Activated gamma-delta T cell treated with anti-CD3 and anti-CD28 coated beads, Interleukin-2, amount 50 U/mL, for 16 hours (primary cell): Measurements from ENCODE around the gene C1QTNF9.
"Not testable (repeated sequence)": the region's sequence is repeated elsewhere in the genome, so short reads cannot be mapped to it uniquely, and the experiment has no call there.

Experiments used
- DNase-seq: peaks from one replicate; pipeline ENCODE4 v3.0.0-alpha.2; 2020; ENCODE audit warnings: low read depth

The C1QTNF9 gene

DNA sequence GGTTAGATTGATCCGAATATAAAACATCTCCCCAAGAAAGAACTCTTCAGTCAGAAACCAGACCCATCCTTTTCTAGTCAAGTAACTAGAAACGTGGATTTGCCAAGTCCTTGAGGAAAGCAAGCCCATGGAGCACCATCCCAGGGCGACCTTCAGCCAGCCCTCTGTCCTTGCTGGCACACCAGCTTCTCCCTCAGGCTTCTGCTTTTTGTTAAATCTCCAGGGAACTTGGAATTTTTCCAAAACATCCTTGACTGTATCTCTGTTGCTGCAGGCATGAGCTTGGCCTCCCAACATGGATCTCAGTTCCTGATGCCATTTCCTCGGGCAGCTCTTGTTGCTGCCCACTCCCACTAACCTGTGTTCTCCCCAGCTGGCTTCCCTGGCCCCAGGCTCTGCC is 27.1 kb upstream of the C1QTNF9 start:
- no peak for DNase-seq

DNA sequence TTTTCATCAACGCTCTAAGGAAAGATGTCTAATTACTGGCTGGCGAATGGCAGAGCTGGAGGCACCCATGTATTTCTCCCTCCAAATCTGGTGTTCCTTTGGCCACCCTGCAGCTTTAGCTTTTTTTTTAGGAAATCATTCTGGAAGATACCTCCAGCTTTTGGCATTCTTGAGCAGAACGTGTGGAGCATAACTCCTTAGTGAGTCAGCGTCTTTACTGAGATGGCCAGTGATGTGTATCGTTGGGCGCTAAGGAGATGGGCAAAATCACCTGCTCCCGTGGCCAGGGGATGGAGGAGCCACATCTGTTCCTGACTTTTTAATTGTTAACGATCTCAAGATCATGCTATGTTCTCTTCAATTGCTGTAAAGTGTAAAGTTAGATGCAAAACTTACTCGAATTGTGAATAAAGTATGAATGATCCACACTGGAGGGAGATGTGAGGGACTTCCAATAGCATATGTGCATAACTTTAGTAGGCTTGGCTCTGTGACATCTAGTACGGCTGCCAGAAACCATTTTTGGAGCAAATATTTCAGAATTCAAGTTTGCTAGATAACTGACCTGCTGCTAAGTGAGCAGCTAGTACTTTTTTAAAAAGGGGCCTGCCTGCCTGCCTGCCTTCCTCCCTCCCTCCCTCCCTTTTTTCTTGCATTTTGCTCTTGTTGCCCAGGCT is 24.4 kb upstream of the C1QTNF9 start:
- DNase-seq: no peak

DNA sequence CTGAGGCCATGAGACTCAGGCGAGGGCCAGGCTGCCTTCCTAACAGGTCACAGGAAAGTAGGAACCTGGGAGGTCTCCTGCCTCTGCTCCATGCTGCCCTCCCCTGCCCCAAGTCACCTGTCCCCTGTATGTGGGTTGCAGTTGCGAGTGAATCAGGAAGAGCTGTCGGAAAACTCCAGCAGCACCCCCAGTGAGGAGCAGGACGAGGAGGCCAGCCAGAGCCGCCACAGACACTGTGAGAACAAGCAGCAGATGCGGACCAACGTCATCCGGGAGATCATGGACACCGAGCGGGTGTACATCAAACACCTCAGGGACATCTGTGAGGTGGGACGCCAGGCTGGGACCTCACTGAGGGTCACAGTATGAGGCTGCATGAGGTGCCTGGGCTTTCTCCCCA is 22.8 kb upstream of the C1QTNF9 start:
- no peak for DNase-seq

DNA sequence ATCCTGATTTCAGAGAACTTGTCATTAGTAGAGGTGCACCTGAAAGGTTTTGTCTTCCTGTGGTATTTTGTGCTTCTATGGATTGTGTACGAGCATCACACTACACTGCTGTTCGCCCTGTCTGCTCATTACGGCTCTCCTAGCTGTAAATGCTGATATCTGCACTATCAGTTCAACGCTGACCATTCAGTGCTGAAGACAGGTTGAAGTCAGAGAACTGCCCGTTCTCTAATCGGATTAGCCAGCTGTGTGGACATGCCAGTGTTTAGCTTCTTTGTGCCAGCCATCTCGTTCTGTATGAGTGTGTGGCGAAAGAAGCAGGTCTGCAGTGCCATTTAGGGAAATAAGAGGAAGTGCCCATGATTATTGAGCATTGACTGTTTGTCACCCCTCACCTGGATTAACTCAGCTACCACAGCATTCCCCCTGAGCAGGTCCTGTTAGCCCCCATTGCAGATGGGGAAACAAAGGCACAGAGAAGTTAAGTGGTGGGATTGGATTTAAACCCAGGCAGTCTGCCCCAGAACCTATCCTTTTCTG is 21.6 kb upstream of the C1QTNF9 start:
- DNase-seq: no peak

DNA sequence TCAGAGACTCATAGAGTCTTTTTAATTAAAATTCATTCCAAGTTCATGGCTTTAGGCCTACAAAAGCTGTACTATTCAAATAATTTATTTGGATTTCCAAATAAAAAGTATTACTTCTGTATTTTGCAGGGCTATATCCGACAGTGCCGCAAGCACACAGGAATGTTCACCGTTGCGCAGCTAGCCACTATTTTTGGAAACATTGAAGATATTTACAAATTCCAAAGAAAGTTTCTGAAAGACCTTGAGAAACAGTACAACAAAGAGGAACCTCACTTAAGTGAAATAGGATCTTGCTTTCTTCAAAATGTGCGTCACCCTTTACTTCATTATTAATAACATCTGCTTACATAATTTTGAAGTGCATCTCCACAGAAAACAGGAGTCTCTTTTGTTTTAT is 20.5 kb upstream of the C1QTNF9 start:
- no peak for DNase-seq

DNA sequence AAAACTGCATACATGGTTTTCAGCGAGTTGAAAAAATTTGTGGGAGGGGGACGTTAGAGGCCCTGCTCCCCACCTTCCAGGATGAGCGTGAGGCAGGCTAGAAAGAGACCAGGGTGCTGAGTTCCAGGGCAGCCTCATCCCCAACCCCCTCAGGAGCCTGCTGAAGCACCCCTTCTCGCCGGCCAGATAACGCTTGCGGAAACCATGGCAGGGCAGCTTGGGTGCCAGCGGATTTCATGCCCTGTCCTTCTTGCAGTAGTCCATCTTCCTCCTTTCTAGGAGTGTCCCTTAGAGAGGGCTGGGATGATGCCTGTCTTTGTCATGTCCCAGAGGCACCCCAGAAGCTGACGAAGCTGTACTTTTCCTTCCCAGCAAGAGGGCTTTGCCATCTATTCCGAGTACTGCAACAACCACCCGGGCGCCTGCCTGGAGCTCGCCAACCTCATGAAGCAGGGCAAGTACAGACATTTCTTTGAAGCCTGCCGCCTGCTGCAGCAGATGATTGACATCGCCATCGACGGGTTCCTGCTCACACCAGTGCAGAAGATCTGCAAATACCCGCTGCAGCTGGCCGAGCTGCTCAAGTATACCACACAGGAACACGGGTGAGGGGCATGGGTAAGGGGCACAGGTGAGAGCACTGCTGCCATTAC is 19.0 kb upstream of the C1QTNF9 start:
- no peak for DNase-seq

DNA sequence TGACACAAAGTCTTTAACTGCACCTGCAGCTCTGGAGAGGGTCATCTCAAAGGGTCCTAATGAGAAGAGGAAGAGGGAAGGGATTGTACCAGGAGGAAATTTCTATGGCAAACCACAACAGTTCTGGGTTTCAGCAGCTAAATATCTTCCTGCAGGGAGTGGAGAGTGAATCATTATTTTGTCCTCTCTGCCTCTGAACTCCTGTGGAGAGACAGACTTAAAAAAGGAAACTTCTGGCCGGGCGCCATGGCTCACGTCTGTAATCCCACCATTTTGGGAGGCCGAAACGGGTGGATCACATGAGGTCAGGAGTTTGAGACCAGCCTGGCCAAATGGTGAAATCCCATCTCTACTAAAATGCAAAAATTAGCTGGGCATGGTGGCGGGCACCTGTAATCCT is 16.9 kb upstream of the C1QTNF9 start:
- DNase-seq: no peak

DNA sequence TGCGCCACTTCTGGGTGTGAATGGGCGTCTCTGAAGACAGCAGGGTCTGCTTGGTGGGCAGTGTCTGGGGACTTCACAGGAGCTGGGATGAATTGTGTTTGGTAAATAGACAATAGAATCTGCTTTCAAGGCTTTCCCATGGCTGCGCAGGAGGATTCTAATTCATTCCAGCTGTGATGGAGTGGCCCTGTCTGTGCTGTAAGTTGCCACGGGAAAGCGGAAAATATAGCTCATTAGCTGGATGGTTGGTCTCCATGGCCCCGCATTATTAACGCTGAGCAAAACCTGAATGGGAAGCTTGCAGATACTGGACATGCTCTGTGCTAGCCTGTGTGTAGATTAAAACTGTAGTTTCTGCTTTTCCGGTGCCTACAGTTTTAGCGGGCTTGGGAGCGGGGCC is 15.6 kb upstream of the C1QTNF9 start:
- DNase-seq: no peak

DNA sequence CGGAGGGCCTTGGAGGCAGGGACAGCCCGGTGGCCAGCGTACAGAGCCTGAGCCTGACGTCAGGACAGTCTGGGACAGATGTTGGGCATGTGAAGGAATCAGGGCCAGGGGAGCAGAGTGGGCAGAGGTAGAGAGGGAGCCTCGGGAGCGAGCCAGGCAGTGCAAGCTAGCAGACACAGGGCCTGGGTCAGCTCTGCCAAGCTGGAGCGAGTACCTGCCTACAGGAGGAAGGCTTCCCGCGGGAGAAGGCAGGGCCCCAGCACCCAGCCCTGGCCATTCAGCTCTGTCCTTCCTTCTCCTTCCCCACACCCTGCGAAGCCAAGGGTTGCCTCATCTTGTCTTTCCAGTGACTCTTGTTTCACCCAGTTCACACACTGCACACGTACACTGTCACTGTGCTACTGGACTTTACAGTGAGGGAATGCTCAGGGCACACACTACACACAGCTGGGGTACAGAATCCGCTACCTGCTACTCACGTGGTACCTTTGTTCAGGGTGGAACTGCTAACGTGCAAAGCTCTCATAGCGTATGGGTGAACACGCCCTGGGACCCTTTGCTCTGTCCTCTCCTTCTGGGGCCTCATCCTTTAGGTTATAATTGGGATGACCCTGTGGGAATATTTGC is 9.8 kb upstream of the C1QTNF9 start:
- DNase-seq: no peak

DNA sequence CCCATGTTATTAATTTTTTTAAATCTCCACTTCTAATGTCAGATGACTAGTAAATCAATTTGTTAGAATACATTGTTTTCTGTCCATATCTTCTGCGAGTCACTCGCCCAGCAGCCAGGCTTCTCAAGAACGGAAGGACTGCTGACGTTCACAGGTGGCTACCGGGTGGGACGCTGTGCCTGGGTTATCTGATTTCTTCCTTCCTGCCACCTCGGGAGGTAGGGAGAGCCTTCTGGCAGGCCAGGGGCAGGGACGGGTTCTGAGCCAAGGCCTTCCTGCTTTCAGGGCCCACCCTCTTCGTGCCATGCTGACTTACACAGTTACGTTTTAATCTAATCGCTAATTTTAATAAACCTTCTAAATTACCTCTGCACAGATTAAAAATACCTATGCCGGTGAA is 7.9 kb upstream of the C1QTNF9 start:
- DNase-seq: no peak

DNA sequence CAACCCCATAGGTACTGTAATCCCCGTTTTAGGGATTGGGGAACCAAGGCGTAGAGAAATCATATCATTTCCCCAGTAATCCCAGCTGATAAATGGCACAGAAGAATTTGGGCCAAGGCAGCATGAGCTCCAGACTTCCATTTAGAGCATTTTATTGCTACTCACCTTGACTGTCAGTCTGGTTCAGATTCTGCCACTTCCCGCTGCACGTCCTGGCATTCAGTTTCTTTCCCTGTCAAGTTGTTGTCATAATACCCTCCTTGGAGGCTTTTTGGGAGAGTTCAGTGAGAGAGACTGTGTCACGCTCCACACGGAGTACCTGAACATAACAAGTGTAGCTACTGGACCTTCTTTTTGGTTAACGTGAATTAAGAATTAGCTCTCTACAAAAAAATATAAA is 7.5 kb upstream of the C1QTNF9 start:
- DNase-seq: no peak

DNA sequence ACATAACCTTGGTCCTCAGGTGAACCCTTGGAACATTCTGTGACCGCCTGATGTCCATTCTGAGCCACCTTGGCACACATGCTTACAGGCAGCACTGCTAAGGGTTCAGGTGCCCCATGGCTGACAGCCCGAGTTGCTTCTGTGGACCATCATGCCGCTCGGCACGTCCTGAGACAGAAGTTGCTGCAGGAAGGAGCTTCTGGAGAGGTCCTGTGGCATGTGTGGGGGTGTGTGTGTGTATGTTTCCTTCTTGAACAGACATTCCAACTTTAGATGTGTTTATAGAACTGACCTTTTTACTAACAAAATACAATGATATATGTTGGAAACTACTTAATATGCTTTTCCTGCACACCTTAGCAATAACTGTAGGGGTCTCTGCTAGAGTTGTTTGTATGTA is 4.8 kb upstream of the C1QTNF9 start:
- DNase-seq: no peak

DNA sequence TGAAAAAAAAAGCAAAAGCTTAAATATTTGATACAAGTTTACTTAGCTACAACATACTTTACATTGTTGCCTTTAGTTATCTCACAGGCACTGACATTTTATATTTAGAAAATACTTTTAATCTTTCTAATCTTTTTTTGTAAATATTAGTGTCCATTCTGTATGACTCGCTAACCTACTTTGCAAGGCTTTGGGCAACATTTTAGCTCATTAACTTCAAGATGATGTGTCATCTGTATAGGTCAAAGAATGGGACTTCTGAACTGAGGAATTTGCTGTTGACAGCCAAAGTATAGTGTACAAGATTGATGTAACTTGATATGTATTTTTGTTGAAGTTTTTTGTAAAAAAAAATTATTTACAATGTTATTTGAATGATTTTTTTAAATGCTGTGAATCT is 2.7 kb upstream of the C1QTNF9 start:
- no peak for DNase-seq

DNA sequence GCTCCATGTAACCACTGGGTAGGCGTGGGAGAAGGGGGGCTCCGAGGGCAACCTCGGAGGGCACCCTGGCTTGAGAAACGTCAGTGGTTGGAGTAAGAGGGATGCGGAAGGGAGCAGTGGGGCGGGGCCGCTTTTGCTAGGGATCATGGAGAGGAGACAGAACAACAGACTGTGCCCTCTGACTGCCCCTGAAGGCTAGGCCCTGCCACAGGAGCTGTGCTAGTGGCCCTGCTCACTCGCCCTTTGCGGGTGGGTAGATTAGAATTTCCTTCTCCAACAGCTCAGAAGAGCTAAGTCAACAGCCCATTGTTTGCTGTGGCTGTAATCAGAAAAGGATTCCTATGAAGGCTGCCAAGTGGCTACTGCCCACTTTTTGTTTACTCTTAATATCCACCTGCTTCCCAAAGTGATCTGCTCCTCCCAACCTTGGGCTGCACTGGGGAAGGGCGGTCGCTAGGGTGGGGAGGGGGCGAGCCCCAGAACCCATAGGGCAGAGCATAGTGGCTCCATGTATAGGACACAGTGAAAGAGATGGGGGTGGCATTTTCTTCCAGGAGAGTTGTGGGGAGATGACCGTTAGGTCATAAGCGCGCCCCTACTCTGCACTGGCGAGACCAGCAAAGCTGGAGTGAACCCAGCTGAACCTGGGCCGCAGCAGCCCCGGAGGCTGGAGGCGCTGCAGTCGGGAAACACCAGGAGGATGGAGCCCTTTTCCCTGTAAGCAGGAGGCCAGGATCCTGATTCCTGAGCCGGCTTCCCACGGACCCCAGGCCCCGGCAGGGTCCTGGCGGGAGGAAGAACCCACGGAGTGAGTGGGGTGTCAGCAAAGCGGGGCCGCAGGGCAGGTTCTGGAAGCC is 1.9 kb upstream of the C1QTNF9 start:
- no peak for DNase-seq

DNA sequence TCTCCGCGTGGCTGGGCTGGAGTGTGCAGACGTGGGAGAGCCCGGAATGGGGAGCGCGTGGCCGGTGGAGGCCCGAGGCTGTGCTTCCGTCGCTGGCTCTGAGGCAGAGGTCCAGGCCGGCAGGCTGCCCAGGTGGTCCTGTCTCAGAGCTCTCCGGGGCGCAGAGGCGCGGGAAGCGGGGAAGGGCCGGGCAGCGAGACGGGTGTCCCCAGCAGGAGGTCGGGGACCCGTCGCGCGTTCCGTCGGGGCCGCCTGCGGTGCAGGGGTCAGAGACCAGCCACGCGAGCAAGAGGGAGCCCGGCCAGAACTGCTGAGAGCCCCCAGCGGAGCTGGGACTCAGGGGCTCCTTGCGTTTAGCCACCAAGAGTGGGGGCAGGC is 1.3 kb upstream of the C1QTNF9 start:
- no peak for DNase-seq

DNA sequence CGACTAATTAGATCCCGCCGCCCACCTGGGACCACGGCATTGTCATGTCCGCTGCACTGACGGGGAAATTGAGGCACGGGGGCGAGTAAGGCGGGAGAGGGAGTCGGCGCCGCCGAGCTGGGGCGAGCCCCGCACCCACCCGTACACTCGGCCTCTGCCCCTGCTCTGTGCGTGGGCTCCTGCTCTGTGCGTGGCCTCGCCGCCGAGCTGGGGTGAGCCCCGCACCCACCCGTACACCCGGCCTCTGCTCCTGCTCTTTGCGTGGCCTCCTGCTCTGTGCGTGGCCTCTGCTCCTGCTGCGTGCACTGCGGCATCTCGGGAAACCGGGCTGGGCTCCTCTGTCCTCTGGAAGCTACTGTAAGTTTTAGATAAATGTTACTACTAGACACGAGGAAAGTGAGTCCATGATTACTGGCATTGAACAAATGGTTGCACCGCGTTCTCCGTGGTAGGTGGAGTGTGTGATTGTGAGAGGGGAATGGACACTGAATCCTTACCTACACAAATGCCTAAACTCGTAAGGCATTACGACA is 826 bp upstream of the C1QTNF9 start:
- no peak for DNase-seq

DNA sequence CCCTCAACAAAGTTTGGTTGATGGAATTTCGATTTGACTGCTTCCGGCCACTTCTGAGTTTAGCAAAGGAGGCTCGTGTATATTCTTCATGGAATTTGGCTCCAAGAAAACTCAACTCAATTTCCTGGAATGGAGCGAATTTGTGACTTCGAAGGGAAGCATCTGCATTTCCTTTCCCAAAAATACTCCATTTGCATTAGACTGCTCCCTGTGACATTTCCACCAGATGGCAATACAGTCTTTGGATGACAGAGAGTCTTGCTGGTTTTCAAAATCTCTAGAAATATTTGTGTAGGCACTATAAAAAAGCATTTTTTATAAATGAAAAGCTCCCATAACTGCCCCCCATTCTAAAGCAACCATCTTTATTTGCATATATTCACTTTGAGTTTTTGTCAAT is 4.1 kb downstream of the C1QTNF9 start:
- no peak for DNase-seq

DNA sequence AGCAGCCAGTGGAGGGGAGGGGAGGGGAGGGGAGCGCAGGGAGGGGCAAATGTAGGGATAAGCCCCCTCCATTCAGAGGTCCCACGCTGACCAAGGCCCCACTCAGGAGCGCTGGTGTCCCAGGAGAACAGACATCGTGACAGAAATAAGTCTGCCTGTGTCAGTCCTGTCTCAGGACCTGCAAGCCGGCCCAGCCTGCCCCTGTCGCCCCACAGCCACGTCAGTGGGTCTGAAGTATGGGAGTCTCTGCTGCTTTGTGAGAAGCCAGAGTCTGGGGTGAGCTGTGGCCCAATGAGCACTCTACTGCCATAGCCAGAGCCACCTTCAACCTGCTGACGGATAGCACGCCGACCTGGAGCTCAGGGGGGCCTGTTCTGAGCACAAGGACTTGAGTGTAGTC is 8.5 kb downstream of the C1QTNF9 start:
- DNase-seq: not testable (repeated sequence)

DNA sequence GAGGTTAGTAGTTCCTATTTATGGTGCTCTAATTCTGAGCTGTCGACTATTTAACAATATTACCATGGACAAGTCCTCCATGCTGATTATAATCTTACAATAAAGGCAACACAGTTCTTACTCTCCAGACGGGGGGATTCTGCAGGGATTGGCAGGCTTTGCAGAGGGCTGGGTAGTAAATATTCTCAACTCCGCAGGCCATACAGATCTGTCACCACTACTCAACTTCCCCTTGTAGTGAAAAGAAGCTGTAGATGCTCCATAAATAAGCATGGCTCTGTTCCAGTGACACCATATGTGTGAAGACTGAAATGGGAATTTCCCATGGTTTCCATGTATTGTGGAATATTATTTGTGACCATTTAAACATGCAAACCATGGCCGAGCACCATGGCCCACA is 9.5 kb downstream of the C1QTNF9 start:
- not testable (repeated sequence) for DNase-seq

DNA sequence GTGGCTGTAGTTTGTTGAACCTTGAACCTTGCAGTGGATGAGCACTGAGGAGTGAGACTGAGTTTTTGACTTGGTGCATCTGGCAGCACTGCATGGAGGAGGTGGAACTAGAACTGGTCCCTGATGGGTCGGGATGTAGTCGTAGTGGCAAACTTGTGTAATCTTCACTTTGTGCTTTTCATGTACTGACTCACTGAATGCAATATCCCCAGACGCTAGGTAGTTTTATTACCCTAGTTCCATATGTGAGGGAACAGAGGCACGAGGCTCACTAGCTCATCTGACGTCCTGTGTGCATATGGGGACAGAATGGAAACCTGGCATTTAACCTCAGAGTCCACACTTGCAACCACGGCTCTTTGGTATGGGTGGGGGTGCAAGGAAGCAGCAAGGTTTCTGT is 10.3 kb downstream of the C1QTNF9 start:
- not testable (repeated sequence) for DNase-seq

DNA sequence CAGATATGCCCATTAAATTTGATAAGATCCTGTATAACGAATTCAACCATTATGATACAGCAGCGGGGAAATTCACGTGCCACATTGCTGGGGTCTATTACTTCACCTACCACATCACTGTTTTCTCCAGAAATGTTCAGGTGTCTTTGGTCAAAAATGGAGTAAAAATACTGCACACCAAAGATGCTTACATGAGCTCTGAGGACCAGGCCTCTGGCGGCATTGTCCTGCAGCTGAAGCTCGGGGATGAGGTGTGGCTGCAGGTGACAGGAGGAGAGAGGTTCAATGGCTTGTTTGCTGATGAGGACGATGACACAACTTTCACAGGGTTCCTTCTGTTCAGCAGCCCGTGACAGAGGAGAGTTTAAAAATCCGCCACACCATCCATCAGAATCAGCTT is 12.0 kb downstream of the C1QTNF9 start:
- DNase-seq: not testable (repeated sequence)

DNA sequence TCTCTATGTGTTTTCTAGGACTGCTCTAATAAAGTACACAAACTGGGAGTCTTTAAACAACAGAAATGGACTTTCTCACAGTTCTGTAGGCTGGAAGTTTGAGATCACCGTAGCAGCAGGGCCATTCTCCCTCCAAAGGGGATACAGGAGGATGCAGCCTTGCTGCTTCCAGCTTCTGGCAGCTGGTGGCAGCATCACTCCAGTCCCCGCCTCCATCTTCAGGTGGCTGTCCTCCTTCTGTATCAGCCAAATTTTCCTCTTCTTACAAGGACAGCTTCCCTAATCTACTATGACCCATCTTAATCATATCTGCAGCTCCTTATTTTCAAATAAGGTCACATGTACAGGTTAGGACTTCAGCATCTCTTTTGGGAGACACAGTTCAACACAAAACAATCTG is 13.1 kb downstream of the C1QTNF9 start:
- DNase-seq: not testable (repeated sequence)
